ENCODE results near the gene PTPN5. TPM values are rescaled to one million over a fixed set of nuclear protein-coding genes. Genes with fewer than 3 reads are reported as not detected.

PTPN5 gene
- total RNA-seq, 2 donors from 2014 or later = 1.4 to 5.3 TPM

- Histone ChIP-seq H3K27ac (no peak overlapping the region), H3K36me3 (no peaks in the 10 kb centered on the region), H3K4me1 (no peaks in the 10 kb centered on the region), H3K4me3 (no peak overlapping the region), H3K9me3 (no peaks in the 10 kb centered on the region), H3K27me3 (no peaks in the 10 kb centered on the region)
- no peak for DNase-seq (ENCODE audit: low spot score)
- peak; percentile 34 to 65 for TF ChIP-seq CTCF (IDR thresholded peaks at IDR 0.05)
These were observed 11.0 kb upstream of the PTPN5 start for GRCh38 chr11:18802381-18803257.

GRCh38 chr11:18798799-18799469, 7.3 kb upstream of the PTPN5 start:
- no peak overlapping the region for H3K27ac ChIP-seq
- H3K4me1 ChIP-seq = no peaks in the 10 kb centered on the region
- H3K9me3 ChIP-seq = no peaks in the 10 kb centered on the region
- no peaks in the 10 kb centered on the region for H3K27me3 ChIP-seq
- TF ChIP-seq CTCF (IDR thresholded peaks at IDR 0.05) = no peak
- DNase-seq (ENCODE audit: low spot score) = no peak
- H3K4me3 ChIP-seq = no peak overlapping the region
- no peaks in the 10 kb centered on the region for H3K36me3 ChIP-seq

- H3K36me3 ChIP-seq = no peaks in the 10 kb centered on the region
- no peak overlapping the region for H3K27ac ChIP-seq
- no peak for TF ChIP-seq CTCF (IDR thresholded peaks at IDR 0.05)
- no peak overlapping the region for H3K4me3 ChIP-seq
- no peaks in the 10 kb centered on the region for H3K9me3 ChIP-seq
- no peak for DNase-seq (ENCODE audit: low spot score)
- peaks cover 0 to 16% of the 10 kb centered on the region in 2 donors for H3K4me1 ChIP-seq
- H3K27me3 ChIP-seq = no peaks in the 10 kb centered on the region
These were observed 3.4 kb upstream of the PTPN5 start for GRCh38 chr11:18794956-18795355.

DNA sequence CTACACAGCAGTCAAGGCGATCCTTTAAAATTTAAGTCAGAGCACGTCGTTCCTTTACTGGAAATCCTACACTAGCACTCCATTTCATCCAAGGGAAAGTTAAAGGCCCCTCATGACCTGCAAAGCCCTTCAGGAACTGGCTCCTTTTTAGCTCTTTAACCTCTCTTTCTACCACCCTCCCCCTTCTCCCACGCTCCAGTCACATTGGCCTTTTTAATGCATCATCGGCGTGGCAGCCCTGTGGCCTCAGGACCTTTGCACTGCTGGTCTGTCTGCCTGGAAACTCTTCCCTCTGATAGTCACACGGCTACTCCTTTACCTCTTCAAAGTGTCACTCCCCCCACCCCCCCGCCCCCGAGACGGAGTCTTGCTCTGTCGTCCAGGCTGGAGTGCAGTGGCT, 1.2 kb upstream of the PTPN5 start:
- H3K9me3 ChIP-seq = no peaks in the 10 kb centered on the region
- DNase-seq (ENCODE audit: low spot score) = no peak
- no peak overlapping the region for H3K4me3 ChIP-seq
- no peak for TF ChIP-seq CTCF (IDR thresholded peaks at IDR 0.05)
- no peak overlapping the region for H3K27ac ChIP-seq
- no peaks in the 10 kb centered on the region for H3K36me3 ChIP-seq
- no peaks in the 10 kb centered on the region for H3K27me3 ChIP-seq
- peaks cover 0 to 16% of the 10 kb centered on the region in 2 donors for H3K4me1 ChIP-seq

GRCh38 chr11:18791969-18792628, 501 bp upstream of the PTPN5 start:
- DNase-seq (ENCODE audit: low spot score) = no peak
- Histone ChIP-seq H3K36me3 (no peaks in the 10 kb centered on the region), H3K27me3 (no peaks in the 10 kb centered on the region), H3K4me1 (peaks cover 0 to 16% of the 10 kb centered on the region in 2 donors), H3K27ac (no peak overlapping the region), H3K4me3 (peak overlapping the region; percentile 10 to 51), H3K9me3 (no peaks in the 10 kb centered on the region)
- TF ChIP-seq CTCF (IDR thresholded peaks at IDR 0.05) = no peak

Measured in right atrium auricular region (tissue), 2 donors.